Measurements from ENCODE around the gene DNAJC18.

DNA sequence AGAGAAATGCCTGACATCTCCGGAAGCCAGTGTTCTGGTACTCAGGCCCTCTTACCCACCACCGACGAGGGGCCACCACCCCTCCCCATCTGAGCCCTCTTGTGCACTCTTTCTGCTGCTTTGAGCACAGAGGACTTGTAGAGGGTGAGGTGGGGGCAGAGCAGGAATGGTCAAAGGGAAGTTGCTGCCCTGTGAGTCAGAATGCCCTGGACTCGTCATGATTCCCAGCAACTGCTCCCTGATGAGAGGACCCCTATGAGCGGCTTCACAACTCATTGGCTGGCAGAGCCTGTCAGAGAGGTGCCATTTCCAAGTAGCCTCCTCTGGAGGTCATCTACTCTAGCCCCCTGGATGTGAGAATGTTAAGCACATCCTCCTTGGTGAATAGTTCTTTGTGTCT lies 22.4 kb upstream of the DNAJC18 start:
- TF ChIP-seq CTBP1 (IDR thresholded peaks at IDR 0.05; ENCODE audit: borderline replicate concordance) = no peak
- no peak for TF ChIP-seq SUZ12 (IDR thresholded peaks at IDR 0.05)
- TF ChIP-seq ARNT (IDR thresholded peaks at IDR 0.05) = no peak
- no peak for TF ChIP-seq FOXM1 (IDR thresholded peaks at IDR 0.05; ENCODE audit: borderline replicate concordance)
- no peak for TF ChIP-seq BHLHE40 (IDR thresholded peaks at IDR 0.05; ENCODE audit: borderline replicate concordance)
- TF ChIP-seq ELF4 (IDR thresholded peaks at IDR 0.05) = no peak
- no peak for TF ChIP-seq SP1 (IDR thresholded peaks at IDR 0.05)
- TF ChIP-seq TARDBP (IDR thresholded peaks at IDR 0.05) = no peak
- TF ChIP-seq FOXA1 (IDR thresholded peaks at IDR 0.05) = no peak
- TF ChIP-seq HDGF (IDR thresholded peaks at IDR 0.05; ENCODE audit: borderline replicate concordance) = no peak

Measured in HEK293T (cell line).